WTC11 (cell line): ENCODE measurements around the gene VSIG4. TPM values are rescaled to one million over a fixed set of nuclear protein-coding genes. Genes with fewer than 3 reads are reported as not detected.

ENCODE experiments used
- ATAC-seq: fragments of 200-7000 bp; cut with Tn5 transposase; 2 replicates; pipeline ENCODE4 v1.10.0; 2021; ENCODE audit warnings: mild to moderate bottlenecking, moderate library complexity
- CTCF ChIA-PET: fragments of 300-600 bp; sonication (Branson Sonifier 250); formaldehyde crosslinking; loops from one replicate; lab custom pipeline; 2021; ENCODE audit warnings: antibody characterized with exemption; lab: Charles Lee
- POLR2A ChIA-PET: fragments of 350-600 bp; sonication (Branson Sonifier 250); formaldehyde crosslinking; loops from one replicate; lab custom pipeline; 2021; ENCODE audit warnings: antibody characterized with exemption; lab: Charles Lee
- DNase-seq: peaks from one replicate; pipeline ENCODE4 v3.0.0; 2021; ENCODE audit warnings: low spot score
- H3K27ac Mint-ChIP-seq: 2 replicates; pipeline ENCODE4 v1.8.0; 2021; ENCODE audit warnings: mixed read lengths
- H3K27me3 Mint-ChIP-seq: 2 replicates; pipeline ENCODE4 v1.8.0; 2021; ENCODE audit warnings: low read depth, mild to moderate bottlenecking, moderate library complexity, mixed read lengths
- H3K36me3 Mint-ChIP-seq: 2 replicates; pipeline ENCODE4 v1.8.0; 2021; ENCODE audit warnings: mixed read lengths
- H3K4me1 Mint-ChIP-seq: 2 replicates; pipeline ENCODE4 v1.8.0; 2022; ENCODE audit warnings: mixed read lengths
- H3K4me3 Mint-ChIP-seq: 2 replicates; pipeline ENCODE4 v1.8.0; 2021; ENCODE audit warnings: mild to moderate bottlenecking, moderate library complexity, mixed read lengths
- H3K9me3 Mint-ChIP-seq: 2 replicates; pipeline ENCODE4 v1.8.0; 2021; ENCODE audit warnings: mixed read lengths
- ARID4B ChIP-seq: sonication (generic); formaldehyde crosslinking; IDR thresholded peaks from 2 replicates; pipeline ENCODE4 v1.8.0; 2023; ENCODE audit warnings: missing genetic modification reagents, mild to moderate bottlenecking, borderline replicate concordance
- ESRRA ChIP-seq: sonication (generic); formaldehyde crosslinking; IDR thresholded peaks from 2 replicates; pipeline ENCODE4 v1.8.1; 2022; ENCODE audit warnings: mild to moderate bottlenecking, missing genetic modification reagents, borderline replicate concordance
- FOXJ3 ChIP-seq: sonication (generic); formaldehyde crosslinking; IDR thresholded peaks from 2 replicates; pipeline ENCODE4 v1.9.0; 2021; ENCODE audit warnings: missing genetic modification reagents, mild to moderate bottlenecking, borderline replicate concordance
- GABPB1 ChIP-seq: sonication (generic); formaldehyde crosslinking; IDR thresholded peaks from 2 replicates; pipeline ENCODE4 v1.8.1; 2023; ENCODE audit warnings: mild to moderate bottlenecking, missing genetic modification reagents
- HMGA2 ChIP-seq: fragments of 250-450 bp; sonication (Bioruptor Pico); IDR thresholded peaks from 2 replicates; pipeline ENCODE4 v1.4.0; 2021; ENCODE audit warnings: mild to moderate bottlenecking, moderate library complexity
- JUN ChIP-seq: sonication (generic); formaldehyde crosslinking; IDR thresholded peaks from 2 replicates; pipeline ENCODE4 v1.8.0; 2023; ENCODE audit warnings: mild to moderate bottlenecking, missing genetic modification reagents
- SMAD3 ChIP-seq: sonication (generic); formaldehyde crosslinking; IDR thresholded peaks from 2 replicates; pipeline ENCODE4 v1.8.0; 2022; ENCODE audit warnings: missing genetic modification reagents, mild to moderate bottlenecking, borderline replicate concordance
- ZNF416 ChIP-seq: fragments of 250-450 bp; sonication (Bioruptor Pico); IDR thresholded peaks from 2 replicates; pipeline ENCODE4 v1.9.0; 2021; ENCODE audit warnings: mild to moderate bottlenecking, inconsistent platforms
- total RNA-seq: library from RNA; stranded (reverse); gene quantifications from 3 replicates; pipeline ENCODE4 v1.2.3, GENCODE V29; 2021
- TF ChIP-seq, protein P1 (sequence below): fragments of 250-450 bp; sonication (Bioruptor Pico); IDR thresholded peaks from 2 replicates; pipeline ENCODE4 v1.8.0; 2021; ENCODE audit warnings: mild to moderate bottlenecking
- TF ChIP-seq, protein P2 (sequence below): sonication (generic); formaldehyde crosslinking; IDR thresholded peaks from 2 replicates; pipeline ENCODE4 v1.8.1; 2022; ENCODE audit warnings: mild to moderate bottlenecking, moderate library complexity, missing genetic modification reagents
- TF ChIP-seq, protein P3 (sequence below): sonication (generic); formaldehyde crosslinking; IDR thresholded peaks from 2 replicates; pipeline ENCODE4 v1.8.1; 2022; ENCODE audit warnings: missing genetic modification reagents, borderline replicate concordance
- TF ChIP-seq, protein P4 (sequence below): sonication (generic); formaldehyde crosslinking; IDR thresholded peaks from 2 replicates; pipeline ENCODE4 v1.8.1; 2022; ENCODE audit warnings: low read depth, mild to moderate bottlenecking, moderate library complexity, missing genetic modification reagents, borderline replicate concordance
- TF ChIP-seq, protein P5 (sequence below): sonication (generic); formaldehyde crosslinking; IDR thresholded peaks from 2 replicates; pipeline ENCODE4 v1.8.0; 2023; ENCODE audit warnings: missing genetic modification reagents
- TF ChIP-seq, protein P6 (sequence below): sonication (generic); formaldehyde crosslinking; IDR thresholded peaks from 2 replicates; pipeline ENCODE4 v1.8.1; 2023; ENCODE audit warnings: mild to moderate bottlenecking, missing genetic modification reagents, borderline replicate concordance
- TF ChIP-seq, protein P7 (sequence below): fragments of 250-450 bp; sonication (Bioruptor Pico); IDR thresholded peaks from 2 replicates; pipeline ENCODE4 v1.9.0; 2021; ENCODE audit warnings: mild to moderate bottlenecking, borderline replicate concordance

Gene VSIG4
- total RNA-seq, 1 experiment from 2014 or later: 0.24 TPM

GRCh38 chrX:66051980-66052379 is 12.1 kb upstream of the VSIG4 start (continued):
- no peak for TF ChIP-seq ARID4B (CRISPR knock-in tag)
- TF ChIP-seq GABPB1 (CRISPR knock-in tag): no peak
- no peak for TF ChIP-seq JUN
- no peak for TF ChIP-seq SMAD3 (CRISPR knock-in tag)
- TF ChIP-seq, protein P1, sequence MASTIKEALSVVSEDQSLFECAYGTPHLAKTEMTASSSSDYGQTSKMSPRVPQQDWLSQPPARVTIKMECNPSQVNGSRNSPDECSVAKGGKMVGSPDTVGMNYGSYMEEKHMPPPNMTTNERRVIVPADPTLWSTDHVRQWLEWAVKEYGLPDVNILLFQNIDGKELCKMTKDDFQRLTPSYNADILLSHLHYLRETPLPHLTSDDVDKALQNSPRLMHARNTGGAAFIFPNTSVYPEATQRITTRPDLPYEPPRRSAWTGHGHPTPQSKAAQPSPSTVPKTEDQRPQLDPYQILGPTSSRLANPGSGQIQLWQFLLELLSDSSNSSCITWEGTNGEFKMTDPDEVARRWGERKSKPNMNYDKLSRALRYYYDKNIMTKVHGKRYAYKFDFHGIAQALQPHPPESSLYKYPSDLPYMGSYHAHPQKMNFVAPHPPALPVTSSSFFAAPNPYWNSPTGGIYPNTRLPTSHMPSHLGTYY (CRISPR knock-in tag): no peak
- TF ChIP-seq ESRRA: no peak
- no peak for TF ChIP-seq ZNF416
- TF ChIP-seq, protein P2, sequence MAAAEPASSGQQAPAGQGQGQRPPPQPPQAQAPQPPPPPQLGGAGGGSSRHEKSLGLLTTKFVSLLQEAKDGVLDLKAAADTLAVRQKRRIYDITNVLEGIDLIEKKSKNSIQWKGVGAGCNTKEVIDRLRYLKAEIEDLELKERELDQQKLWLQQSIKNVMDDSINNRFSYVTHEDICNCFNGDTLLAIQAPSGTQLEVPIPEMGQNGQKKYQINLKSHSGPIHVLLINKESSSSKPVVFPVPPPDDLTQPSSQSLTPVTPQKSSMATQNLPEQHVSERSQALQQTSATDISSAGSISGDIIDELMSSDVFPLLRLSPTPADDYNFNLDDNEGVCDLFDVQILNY (CRISPR knock-in tag): no peak
- TF ChIP-seq, protein P3, sequence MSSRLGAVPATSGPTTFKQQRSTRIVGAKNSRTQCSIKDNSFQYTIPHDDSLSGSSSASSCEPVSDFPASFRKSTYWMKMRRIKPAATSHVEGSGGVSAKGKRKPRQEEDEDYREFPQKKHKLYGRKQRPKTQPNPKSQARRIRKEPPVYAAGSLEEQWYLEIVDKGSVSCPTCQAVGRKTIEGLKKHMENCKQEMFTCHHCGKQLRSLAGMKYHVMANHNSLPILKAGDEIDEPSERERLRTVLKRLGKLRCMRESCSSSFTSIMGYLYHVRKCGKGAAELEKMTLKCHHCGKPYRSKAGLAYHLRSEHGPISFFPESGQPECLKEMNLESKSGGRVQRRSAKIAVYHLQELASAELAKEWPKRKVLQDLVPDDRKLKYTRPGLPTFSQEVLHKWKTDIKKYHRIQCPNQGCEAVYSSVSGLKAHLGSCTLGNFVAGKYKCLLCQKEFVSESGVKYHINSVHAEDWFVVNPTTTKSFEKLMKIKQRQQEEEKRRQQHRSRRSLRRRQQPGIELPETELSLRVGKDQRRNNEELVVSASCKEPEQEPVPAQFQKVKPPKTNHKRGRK (CRISPR knock-in tag): no peak
- TF ChIP-seq, protein P4, sequence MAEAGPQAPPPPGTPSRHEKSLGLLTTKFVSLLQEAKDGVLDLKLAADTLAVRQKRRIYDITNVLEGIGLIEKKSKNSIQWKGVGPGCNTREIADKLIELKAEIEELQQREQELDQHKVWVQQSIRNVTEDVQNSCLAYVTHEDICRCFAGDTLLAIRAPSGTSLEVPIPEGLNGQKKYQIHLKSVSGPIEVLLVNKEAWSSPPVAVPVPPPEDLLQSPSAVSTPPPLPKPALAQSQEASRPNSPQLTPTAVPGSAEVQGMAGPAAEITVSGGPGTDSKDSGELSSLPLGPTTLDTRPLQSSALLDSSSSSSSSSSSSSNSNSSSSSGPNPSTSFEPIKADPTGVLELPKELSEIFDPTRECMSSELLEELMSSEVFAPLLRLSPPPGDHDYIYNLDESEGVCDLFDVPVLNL (CRISPR knock-in tag): no peak
- TF ChIP-seq HMGA2 (CRISPR knock-in tag): no peak
- TF ChIP-seq, protein P5, sequence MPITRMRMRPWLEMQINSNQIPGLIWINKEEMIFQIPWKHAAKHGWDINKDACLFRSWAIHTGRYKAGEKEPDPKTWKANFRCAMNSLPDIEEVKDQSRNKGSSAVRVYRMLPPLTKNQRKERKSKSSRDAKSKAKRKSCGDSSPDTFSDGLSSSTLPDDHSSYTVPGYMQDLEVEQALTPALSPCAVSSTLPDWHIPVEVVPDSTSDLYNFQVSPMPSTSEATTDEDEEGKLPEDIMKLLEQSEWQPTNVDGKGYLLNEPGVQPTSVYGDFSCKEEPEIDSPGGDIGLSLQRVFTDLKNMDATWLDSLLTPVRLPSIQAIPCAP: no peak
- TF ChIP-seq, all 79 proteins: peak for 0

DNA sequence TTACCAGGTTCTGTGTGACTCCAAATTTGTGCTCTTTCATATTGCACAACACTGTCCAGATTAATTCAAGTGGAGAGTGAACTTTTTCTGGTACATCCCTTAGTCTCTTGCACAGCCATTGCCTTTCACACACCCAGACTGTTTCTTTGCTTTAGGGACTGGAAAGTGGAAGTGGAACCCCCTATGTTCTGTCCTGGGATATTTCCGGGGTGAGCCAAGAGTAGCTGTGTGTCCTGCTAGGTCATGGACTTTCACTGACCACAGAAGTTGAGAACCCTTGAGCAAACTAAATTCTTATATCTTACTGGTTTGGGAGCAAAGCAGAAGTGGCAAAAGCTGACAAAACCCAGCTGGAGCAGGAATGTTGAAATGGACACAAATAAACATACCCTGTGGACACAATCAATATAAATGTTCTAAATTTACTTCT is 10.3 kb upstream of the VSIG4 start:
- CTCF ChIA-PET: no interaction called here
- no peaks in the 10 kb centered on the region for H3K27me3 Mint-ChIP-seq
- TF ChIP-seq FOXJ3 (CRISPR knock-in tag) (no peak), SMAD3 (CRISPR knock-in tag) (no peak)
- TF ChIP-seq, protein P6, sequence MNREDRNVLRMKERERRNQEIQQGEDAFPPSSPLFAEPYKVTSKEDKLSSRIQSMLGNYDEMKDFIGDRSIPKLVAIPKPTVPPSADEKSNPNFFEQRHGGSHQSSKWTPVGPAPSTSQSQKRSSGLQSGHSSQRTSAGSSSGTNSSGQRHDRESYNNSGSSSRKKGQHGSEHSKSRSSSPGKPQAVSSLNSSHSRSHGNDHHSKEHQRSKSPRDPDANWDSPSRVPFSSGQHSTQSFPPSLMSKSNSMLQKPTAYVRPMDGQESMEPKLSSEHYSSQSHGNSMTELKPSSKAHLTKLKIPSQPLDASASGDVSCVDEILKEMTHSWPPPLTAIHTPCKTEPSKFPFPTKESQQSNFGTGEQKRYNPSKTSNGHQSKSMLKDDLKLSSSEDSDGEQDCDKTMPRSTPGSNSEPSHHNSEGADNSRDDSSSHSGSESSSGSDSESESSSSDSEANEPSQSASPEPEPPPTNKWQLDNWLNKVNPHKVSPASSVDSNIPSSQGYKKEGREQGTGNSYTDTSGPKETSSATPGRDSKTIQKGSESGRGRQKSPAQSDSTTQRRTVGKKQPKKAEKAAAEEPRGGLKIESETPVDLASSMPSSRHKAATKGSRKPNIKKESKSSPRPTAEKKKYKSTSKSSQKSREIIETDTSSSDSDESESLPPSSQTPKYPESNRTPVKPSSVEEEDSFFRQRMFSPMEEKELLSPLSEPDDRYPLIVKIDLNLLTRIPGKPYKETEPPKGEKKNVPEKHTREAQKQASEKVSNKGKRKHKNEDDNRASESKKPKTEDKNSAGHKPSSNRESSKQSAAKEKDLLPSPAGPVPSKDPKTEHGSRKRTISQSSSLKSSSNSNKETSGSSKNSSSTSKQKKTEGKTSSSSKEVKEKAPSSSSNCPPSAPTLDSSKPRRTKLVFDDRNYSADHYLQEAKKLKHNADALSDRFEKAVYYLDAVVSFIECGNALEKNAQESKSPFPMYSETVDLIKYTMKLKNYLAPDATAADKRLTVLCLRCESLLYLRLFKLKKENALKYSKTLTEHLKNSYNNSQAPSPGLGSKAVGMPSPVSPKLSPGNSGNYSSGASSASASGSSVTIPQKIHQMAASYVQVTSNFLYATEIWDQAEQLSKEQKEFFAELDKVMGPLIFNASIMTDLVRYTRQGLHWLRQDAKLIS (CRISPR knock-in tag): no peak
- TF ChIP-seq, protein P7, sequence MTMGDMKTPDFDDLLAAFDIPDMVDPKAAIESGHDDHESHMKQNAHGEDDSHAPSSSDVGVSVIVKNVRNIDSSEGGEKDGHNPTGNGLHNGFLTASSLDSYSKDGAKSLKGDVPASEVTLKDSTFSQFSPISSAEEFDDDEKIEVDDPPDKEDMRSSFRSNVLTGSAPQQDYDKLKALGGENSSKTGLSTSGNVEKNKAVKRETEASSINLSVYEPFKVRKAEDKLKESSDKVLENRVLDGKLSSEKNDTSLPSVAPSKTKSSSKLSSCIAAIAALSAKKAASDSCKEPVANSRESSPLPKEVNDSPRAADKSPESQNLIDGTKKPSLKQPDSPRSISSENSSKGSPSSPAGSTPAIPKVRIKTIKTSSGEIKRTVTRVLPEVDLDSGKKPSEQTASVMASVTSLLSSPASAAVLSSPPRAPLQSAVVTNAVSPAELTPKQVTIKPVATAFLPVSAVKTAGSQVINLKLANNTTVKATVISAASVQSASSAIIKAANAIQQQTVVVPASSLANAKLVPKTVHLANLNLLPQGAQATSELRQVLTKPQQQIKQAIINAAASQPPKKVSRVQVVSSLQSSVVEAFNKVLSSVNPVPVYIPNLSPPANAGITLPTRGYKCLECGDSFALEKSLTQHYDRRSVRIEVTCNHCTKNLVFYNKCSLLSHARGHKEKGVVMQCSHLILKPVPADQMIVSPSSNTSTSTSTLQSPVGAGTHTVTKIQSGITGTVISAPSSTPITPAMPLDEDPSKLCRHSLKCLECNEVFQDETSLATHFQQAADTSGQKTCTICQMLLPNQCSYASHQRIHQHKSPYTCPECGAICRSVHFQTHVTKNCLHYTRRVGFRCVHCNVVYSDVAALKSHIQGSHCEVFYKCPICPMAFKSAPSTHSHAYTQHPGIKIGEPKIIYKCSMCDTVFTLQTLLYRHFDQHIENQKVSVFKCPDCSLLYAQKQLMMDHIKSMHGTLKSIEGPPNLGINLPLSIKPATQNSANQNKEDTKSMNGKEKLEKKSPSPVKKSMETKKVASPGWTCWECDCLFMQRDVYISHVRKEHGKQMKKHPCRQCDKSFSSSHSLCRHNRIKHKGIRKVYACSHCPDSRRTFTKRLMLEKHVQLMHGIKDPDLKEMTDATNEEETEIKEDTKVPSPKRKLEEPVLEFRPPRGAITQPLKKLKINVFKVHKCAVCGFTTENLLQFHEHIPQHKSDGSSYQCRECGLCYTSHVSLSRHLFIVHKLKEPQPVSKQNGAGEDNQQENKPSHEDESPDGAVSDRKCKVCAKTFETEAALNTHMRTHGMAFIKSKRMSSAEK: no peak
- H3K36me3 Mint-ChIP-seq: no peaks in the 10 kb centered on the region
- DNase-seq: no peak
- H3K27ac Mint-ChIP-seq: no peak overlapping the region
- H3K4me1 Mint-ChIP-seq: peaks cover 3% of the 10 kb centered on the region; the same call in 1 of the 2 replicates
- POLR2A ChIA-PET: interaction anchor here (0.6 kb wide), 1 partner anchor 324 kb away, joined by 3 read pairs; no protein-coding TSS in a partner anchor
- no peaks in the 10 kb centered on the region for H3K9me3 Mint-ChIP-seq
- no peak overlapping the region for H3K4me3 Mint-ChIP-seq
- ATAC-seq: no peak
